Measurements from ENCODE around the gene PHACTR1.
A peak's percentile ranks its signal among the peaks of the same experiment; 100 is the strongest.
"Not testable (repeated sequence)": the region's sequence is repeated elsewhere in the genome, so short reads cannot be mapped to it uniquely, and the experiment has no call there.

The PHACTR1 gene

DNA sequence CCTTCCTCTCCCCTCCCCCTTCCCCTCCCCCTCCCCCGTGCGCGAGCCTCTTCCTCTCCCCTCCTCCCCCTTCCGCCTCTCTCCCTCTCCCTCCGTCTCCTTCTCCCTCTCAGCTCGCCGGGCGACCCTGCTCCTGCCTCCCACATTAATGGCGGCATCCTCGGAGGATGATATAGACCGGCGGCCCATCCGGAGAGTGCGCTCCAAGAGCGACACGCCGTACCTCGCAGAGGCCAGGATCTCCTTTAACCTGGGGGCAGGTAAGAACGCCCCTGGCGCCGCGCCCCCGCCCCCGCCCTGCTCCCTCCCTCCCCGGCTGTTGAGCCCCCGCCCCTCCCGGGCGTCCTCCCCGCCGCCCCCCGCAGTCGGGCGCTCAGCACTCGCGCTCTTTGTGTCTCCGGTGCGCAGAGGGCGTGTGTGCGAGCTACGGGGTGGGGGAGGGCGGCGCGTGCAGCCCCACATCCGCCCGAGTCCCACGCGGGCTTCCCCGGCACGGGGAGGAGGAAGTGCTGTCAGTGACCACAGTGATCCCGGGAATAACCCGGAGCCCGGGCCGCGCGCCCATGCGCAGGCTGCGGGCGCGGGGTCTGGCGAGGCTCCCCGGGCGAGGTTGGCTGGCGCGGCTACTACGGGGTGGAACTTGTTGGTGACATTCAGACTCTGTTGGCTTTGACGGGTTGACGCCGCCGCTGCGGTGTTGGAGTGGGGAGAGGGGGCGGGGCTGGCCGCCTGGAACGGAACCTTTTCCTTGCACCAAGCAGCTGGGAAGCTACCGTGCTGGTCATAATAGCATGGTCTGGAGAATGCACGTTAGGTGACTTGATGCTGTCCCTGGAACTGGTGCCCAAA, 33.2 kb downstream of the PHACTR1 start:
- DNase-seq = peak; percentile 48

DNA sequence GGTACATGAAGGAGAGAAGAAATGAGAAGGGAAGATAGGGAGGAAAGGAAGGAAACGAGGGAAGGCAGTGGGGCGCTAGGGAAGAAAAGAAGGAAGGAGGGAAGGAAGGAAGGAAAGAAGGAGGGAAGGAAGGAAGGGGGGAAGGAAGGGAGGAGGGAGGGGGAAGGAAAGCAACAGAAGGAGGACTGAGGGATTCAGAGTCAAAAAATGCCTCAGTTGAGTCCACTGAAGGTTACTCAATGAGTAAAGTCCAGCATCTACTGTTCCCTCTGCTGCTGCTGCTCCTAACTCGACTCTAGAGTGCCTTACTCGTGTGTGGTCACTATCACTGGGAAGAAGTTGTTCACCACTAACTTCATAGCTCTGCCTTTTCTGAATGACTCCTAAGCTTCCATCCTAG, 33.8 kb downstream of the PHACTR1 start:
- no peak for DNase-seq

DNA sequence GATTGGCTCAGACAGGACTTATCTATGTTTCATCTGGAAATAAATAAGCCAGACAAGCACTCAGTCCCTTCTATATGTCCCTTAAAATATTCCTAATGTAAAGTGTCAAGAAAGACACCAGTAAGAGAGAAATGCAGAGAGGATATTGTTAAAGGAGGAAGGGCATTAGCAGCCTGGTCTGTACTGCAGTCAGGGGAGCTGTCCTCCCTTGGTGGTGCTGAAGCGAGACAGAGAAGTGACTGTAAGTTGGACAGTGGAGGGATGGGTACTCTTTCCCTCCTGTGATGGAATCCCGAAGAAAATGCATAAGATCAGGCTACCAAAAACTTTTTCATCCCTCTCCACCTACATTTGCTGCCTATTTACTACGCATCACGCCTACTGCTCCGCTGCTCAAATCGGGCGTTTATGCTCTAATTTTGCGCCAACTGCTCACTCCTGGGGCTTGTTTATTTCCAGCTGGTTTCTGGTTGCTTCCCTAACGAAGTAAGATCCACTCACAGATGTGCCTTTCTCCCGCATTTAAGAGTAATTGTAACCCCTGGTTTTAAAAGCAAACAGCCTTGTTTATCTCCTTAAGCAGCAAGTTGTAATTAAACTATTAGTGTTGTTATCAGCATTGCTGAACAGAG, 35.2 kb downstream of the PHACTR1 start:
- DNase-seq = no peak

DNA sequence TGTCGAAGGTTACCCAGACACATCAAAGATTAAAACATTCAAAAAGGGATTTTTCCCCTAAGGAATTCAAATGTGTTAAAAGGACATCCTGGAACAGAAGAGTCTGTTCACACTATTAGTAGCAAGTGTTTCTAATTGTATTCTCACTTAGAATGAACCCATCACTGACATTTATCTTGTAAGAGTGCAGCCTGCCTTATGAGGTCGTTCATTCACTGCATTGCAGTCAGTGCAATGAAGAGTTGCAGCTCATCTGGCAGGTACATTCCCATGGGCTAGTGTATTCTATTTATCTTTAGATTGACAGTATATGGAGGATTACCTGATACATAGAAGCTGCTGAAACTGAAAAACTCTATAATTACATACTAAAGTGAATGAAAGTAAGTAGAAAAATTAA, 36.5 kb downstream of the PHACTR1 start:
- no peak for DNase-seq

DNA sequence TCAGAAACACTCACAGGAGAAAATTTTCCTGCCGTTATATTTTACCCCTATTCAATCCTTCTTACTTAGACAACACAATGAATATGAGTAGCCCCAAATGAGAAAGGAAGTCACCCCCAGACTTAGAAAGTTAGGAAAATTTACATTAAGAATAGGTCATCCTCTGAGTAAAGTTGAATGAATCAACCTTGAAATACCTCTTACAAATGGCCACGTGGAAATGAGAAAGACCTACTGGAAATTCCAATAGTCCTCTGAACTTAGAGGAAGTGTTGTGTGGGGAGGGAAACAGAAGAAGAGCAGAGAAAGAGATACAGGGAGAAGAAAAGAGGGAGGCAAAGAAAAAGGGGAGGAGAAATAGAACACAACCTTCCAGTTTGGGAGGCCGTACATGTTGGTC, 43.7 kb downstream of the PHACTR1 start:
- no peak for DNase-seq

DNA sequence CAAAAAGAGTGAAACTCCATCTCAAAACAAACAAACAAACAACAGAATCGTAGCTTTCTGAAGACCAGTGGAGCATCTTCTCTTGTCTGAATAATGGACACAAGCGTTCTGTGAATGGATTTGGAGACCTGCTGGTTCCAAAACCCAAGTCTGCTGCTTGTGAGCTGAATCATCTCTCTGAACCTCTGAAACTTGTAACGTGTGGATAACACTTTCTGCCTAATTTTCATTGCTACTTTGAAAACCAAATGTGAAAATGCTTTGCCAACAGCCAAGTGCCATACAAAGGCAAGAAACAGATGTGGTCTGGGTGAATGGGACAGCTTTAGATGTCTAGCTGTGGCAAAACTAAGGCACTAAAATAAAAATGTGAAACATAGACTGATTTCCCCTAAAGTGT, 44.3 kb downstream of the PHACTR1 start:
- DNase-seq = no peak

DNA sequence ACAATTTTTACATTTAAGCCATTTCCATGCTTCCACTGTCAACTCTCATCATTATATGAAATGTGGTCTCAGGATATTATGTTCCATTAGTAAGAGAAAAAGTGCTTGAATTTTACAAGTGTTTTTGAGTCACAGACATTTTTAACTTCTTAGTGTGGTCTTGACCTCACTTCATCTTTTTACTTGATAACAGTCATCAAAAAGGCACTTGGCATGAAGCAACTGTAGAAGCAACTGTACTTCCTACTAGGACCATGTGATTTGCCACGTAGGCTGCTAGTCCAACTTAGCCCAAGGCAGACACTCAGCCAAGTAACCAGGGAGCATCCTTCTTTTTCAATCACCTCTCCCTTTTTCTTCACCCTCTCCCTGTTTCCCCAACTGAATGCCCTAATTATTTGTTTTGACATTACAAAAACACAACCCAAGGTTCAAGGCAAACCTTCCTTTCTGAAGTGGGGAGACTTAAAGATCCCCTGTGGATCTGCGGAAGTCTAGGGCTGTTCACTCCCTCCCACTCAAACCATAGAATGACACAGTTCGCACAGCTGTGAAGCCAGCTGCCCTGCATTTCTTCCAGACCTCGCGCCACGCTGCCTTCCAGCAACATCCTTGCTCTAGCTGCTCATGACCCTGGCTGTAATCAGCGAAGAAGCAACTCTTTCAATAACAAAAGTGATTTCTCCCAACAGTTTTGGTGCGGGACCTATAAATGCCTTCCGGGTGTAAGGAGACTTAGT, 45.0 kb downstream of the PHACTR1 start:
- DNase-seq = peak; percentile 22

DNA sequence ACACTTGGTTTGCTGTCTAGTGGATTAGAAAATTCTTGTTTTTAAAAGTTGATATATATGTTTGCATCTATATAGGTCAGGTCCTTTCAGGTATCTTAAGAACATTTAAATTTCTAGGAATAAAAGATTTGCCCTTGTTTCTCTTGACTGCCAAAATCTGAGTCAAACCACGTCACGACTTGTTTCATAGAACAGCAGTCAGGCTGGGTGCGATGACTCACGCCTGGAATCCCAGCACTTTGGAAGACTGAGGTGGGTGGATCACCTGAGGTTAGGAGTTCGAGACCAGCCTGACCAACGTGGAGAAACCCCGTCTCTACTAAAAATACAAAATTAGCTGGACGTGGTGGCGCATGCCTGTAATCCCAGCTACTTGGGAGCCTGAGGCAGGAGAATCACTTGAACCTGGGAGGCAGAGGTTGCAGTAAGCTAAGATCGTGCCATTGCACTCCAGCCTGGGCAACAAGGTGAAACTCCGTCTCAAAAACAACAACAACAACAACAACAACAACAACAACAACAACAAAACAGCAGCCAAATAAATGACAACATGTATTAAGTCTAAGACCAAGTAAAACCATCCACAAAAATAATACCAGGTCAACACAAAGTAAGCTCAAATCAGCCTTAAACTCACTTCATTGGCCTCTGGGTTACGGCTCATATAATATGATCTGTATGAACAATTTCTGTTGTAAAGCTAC, 46.3 kb downstream of the PHACTR1 start:
- DNase-seq = not testable (repeated sequence)

DNA sequence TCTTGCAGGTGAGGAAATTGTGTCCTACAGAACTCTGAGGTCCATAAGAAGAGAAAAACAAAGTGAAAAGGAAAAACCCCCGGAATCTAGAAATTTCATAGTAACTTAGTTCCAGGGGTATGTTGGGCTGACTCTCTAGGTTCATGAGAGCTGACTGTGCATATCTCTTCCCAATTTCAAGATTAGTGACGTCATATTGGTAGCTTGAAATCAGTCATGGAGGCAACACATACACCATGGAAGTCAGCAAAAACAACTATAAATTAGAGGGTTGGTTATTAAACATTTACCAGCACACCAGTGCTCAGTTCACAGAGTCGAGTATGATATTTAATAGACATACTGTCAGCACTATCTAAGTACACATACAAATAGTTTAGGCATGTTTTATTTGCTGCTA, 49.8 kb downstream of the PHACTR1 start:
- no peak for DNase-seq

DNA sequence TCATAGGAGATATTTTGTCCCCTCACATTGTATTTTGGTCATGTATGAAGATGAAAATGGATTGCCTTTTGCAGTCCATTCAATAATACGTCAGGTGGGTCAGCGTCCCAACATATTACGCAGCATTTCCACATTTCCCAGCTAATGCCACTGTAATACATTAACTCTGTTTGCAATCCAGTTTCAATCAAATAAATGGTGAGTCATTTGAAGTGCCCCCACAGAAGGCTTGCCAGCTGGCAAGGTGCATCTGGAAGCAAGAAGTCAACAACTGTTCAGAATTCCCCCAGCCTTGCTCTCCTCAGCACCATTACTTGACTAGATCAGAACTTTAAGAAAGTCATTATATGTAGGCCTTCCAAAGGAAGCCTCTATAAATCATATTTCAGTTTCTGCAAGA, 50.4 kb downstream of the PHACTR1 start:
- DNase-seq = peak; percentile 66

DNA sequence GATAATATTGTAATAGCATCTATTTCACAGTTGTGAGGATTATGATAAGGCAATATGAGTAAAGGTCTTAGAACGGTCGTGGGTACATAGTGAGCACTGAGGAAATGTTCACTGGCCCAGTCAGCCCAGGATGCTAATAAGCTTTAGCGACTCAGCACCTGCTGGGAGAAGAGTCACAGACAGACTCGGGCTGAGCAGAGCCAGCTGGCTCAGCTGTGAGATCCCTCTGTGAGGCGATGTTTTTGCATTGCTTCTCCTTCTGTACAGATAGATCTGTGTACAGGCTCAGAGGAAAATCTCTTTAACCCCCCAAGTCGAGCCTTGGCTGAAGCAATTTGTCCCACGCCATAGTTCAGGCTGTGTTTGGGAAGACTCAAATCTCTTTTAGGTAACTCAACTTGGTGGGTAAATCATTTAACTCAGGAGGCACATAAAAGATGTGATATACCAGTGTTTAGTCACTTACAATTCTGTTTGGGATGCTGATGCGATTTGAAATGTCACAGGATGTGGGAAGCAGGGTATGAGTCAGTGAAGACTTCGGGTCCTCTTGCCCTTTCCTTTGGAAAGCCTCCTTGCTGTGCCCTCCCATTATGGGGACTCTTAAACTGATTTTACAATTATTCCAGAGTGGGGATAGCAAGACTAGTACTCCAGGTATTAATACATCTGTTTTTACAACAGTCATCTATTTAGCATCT, 53.1 kb downstream of the PHACTR1 start:
- peak; percentile 54 for DNase-seq

DNA sequence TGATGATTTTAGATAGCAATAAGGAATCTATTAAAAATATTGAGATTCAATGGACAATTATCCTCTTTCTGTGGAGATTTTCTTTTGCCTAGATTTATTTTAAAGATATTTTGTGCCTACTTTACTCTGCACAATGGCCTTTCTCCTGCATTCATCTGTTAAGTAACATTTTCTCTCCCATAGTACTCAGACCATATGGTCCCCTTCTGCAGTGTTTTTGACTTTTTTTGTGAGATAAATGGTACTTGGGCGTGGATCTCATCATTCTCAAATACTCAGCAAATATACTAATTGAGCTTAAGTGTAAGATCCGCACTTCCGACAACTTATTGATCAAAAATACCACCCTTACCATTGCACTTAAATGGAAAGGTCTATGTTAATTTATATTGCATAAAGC, 55.8 kb downstream of the PHACTR1 start:
- peak; percentile 69 for DNase-seq

DNA sequence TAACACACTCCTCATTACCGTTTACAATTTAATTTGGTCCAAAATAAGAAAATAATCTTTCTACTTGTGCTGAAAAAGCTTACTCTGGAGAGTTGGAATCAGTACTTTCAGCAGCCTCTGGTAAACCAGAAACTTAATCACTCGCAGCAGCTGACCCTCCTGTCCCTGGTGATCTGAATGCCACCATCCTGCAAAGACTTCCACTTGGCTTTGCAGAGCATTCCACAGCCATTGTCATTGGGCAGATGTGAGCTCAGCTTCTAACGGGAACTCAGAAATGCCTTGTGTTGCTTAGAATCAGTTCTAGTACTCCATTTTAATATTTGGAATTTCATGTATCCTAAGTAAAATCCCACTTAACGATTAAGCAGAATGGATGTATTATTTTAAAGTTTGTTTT, 59.7 kb downstream of the PHACTR1 start:
- no peak for DNase-seq

DNA sequence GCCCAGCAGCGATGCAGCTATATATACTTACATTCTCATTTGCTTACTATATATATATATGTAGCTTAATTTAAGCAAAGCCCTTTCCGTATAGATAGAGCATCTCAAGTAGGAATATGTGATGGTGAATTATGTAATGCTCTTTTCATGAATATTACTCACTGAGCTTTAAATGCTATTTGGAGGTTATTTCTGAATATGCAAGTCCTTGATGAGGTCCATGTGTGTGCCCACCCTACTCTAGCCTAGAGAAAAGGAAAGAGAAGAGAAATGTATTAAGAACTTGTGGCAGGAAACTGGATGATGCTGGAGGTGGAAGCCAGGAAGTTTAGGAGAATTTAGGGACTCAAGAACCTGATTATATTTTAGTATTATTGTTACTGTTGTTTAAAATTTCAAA, 63.2 kb downstream of the PHACTR1 start:
- DNase-seq = no peak

DNA sequence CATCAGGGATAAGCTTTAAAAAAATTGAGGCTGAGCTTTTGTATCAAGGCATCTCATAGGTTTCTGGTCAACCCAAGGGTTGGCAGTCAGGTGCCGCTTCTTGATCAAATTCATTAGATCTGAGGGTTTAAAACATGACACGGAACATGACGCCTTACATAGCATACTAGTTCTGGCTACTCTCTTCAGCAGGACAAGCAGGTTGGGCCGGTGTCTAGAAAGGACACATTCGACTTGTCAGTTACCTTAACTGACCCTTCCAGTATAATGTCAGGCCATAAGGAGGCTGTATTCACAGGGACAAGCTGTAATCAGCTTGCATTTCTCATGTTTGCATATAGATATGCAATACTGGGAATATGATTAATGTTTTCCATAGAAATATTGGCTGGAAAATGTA, 65.6 kb downstream of the PHACTR1 start:
- no peak for DNase-seq

DNA sequence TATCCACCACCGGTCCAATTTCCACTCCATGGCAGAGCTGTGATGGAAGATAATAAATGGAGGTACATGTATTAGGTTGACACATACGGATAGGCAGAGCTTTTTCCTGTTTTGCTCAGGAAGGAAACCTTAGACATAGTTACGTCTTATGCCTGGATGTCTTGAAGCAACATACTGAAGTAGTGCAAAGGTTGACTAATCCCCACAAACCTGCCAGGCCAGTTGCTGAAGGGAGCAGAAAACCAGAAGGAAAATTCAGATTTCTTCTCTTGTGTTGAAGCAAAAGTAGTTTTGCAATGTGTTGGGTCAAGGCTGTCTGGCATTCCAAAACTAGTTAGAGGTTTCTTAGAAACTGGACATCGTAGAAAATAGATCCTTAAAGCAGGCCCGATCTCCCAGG, 68.7 kb downstream of the PHACTR1 start:
- no peak for DNase-seq

DNA sequence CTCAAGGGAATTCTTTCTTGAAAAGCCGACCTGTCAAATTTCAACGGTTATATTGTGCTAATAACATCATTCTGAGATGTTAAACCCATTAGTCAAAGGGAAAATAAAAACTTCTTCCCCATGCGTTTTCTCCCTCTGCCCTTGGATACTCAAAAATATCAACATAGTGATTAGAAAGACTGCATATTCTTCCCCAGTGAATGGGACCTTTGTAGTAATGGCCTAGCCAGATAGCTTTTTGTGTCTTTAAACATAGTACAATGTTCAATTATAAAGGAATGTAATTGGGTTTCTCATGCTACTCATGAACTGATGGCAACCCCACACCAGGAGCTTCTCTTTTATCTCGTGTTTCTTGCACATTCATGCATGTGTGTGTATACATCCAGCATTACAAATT, 69.4 kb downstream of the PHACTR1 start:
- DNase-seq = no peak

DNA sequence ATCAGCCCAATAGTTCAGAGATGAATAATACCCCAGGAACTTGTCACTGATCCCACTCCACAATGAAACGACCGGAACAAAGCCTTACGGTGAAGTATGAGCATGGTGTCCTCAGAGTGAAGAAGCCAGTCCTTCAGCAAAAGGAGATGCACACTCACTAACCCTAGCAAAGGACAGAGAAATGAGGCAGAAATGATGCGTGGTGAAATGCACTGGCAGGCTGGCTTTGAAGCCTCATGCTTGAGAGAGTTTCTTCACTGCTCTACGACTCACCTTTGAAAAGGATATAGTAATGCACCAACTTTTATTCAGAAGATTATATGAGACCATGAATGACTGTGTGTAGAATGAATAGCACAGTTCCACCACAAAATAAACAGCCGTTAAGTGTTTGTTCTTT, 74.8 kb downstream of the PHACTR1 start:
- DNase-seq = no peak

DNA sequence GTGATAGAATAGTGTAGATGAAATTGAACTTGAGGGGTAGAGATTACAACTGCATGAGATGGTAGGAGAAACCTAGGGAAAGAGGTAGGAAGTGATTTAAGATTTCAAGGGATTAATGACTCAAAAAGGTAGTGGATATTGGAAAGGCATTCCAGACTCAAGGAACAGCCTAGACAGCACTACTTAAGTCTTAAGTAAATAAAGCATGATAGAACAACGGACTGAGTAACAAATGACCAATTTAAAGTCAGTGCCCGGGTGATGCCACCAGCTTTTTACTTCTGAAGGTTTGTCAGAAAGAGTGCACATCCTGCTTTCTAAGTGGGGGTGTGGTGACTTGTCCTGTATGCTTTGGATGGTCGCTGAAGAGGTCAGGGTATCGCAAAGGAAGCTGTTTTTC, 81.8 kb downstream of the PHACTR1 start:
- DNase-seq = no peak

DNA sequence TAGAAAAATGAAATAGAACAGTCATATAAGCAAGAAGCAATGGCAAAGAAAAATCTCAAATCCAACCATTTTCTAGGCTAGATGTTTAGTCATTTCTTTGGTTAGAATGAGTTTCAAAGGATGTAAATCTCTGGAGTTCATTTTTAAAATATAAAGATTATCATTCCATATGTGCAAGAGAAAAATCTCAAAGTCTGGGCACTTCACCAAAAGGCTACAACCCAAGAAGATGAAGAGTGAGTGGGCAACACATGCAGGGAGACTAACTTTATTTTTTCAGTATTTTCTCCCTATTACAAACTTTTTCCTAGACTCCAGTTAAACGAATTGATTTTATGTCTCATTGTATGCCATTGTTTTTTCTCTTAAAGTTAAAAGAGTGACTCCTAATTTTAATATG, 83.6 kb downstream of the PHACTR1 start:
- DNase-seq = no peak

DNA sequence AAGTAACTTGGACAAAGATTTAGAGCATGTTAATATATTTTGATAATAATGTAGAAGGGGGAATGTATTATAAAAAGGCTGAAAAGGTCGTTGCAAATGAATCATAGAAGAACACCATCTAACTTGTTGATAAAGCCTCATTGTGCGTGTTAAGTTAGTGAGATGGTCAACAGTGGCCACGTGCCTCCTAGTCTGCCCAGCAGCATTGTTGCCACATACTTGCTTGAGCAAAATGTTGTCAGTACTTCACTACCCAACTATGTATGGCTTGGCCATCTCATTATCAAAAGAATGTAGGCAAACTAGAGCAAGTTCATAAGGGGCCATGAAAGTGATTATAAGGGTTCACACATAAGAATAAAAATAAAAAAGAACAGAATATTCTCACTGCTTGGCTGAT, 84.6 kb downstream of the PHACTR1 start:
- no peak for DNase-seq

DNA sequence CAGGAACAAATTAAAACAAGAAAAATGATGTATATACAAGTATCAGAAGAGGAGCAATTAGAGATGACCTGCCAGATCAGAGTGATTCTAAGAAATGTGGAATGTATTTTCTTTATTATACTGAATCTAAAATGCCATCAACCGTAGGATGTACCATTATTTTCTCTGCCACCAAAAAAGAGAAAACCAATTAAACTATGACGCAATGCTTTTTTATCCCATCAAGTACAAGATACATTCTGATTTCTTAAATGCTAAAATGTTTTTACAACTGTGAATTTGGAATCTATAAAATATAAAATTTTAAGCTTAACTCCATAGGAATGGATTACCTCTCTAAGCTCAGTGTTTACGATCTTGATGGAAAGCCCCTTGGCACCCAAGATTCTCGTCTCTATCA, 85.9 kb downstream of the PHACTR1 start:
- no peak for DNase-seq

DNA sequence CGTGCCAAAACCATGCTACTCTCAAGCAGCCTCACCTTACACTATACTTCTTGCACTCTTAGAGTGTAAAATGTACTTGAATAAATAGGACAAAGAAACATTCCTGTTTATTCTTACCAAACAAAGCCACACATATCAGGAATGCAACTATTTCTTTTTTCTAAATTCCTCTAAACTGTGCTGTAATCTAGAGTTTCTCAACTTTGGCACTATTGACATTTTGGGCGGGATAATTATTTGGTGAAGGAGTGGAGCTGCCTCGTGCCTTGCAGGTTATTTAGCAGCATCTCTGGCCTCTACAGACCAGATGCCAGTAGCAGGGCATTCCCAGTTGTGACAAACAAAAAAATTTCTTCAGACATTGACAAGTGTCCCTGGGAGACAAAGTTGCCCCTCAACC, 86.9 kb downstream of the PHACTR1 start:
- DNase-seq = no peak
